ENCODE measurements around the gene NHERF2. TPM values are rescaled to one million over a fixed set of nuclear protein-coding genes. Genes with fewer than 3 reads are reported as not detected.

Gene NHERF2
- polyA plus RNA-seq, 1 experiment = 107 TPM

DNA sequence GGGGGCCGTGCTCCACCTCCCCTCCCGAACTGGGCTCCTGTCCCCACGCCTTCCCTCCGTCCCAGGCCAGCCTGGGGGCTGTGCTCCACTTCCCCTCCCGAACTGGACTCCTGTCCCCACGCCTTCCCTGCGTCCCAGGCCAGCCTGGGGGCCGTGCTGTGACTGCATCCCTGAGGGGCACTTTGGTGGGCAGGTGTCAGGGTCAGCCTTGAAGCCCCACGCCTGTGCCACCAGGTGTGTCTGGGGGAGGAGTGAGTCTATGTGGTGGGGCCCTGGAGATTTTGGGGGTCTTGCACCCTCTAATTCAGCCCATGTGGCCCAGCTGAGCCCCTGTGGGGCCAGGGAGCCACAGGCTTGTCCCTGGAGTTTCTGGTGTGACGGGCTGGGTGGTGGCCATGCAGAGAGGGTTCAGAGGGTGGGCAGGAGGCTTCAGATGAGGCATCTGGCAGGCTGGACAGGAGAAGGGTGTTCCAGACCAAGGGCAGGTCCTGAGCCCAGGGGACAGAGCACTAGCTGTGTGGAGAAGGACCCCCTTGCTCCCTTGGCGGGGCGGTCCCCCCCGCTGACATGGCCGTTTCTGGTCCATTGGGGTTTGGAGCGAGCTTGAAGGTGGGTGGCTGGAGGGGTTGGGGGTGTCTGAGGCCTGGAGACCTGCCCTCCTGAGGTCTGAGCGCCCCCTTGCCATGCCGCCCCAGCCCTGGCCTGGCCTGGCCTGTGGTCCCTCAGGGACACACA lies 8.2 kb downstream of the NHERF2 start:
- POLR2A ChIA-PET = interaction anchor here (0.6 to 1.6 kb wide), 2 partner anchors 120 to 990 kb away, joined by 5 to 21 read pairs; partner anchors contain the start of gene TRAF7

DNA sequence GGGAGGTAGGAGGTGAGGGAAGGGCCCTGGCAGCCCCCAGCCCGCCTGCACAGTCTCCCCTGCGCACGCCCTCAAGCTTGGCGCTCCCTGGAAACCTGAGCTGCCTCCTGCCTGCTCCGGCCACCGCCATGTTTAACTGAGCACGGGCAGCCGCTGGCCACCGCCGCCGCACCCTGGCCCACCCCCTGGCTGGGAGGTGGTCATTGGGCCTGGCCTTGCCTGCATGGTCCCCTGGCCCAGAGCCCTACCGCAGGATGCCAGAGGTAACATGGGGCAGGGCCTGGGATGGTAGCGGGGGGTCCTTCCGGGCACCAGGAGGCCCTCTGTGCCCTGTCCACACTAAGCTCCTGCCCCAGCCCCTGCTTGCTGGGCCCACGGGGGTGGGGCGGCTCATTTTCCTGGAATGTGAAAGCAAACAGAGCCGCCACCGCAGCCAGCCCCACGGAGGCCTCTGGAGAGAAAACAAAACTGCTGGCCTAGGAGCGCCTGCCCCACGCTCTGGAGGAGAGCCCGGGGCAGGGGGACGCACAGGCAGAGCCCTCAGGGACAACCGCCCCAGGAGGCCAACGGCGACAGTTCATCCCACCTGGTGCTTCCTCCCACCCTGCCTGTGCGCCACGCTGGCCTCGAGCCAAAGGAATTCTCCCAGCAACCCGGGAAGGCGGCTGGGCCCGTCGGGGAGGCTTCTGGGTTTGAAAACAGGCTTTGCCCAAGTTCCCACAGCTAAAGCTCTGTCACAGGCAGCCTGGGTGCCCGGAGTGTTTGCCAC lies 8.9 kb downstream of the NHERF2 start:
- Histone ChIP-seq H3K36me3 (ENCODE audit: control insufficient read depth, insufficient read depth, low read length) (peaks cover 29% of the 10 kb centered on the region), H3K4me3 (ENCODE audit: low read depth, low read length) (peak overlapping the region; percentile 20), H3K27me3 (ENCODE audit: control insufficient read depth, insufficient read depth, low read length) (no peaks in the 10 kb centered on the region)
- no peak for DNase-seq (ENCODE audit: low read depth)
- TF ChIP-seq, protein P1, sequence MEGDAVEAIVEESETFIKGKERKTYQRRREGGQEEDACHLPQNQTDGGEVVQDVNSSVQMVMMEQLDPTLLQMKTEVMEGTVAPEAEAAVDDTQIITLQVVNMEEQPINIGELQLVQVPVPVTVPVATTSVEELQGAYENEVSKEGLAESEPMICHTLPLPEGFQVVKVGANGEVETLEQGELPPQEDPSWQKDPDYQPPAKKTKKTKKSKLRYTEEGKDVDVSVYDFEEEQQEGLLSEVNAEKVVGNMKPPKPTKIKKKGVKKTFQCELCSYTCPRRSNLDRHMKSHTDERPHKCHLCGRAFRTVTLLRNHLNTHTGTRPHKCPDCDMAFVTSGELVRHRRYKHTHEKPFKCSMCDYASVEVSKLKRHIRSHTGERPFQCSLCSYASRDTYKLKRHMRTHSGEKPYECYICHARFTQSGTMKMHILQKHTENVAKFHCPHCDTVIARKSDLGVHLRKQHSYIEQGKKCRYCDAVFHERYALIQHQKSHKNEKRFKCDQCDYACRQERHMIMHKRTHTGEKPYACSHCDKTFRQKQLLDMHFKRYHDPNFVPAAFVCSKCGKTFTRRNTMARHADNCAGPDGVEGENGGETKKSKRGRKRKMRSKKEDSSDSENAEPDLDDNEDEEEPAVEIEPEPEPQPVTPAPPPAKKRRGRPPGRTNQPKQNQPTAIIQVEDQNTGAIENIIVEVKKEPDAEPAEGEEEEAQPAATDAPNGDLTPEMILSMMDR (IDR thresholded peaks at IDR 0.05; ENCODE audit: insufficient read depth, low read depth, low read length) = no peak
- ChIA-PET POLR2A (interaction anchor here (0.6 to 1.6 kb wide), 2 partner anchors 120 to 989 kb away, joined by 5 to 21 read pairs; partner anchors contain the start of gene TRAF7), CTCF (interaction anchor here (0.7 to 1.7 kb wide), 5 partner anchors 8 to 216 kb away, joined by 3 to 10 read pairs (median 4); partner anchors contain the start of gene NHERF2)

More for the DNA sequence above, 8.2 kb downstream of the NHERF2 start:
- TF ChIP-seq, protein P1 (IDR thresholded peaks at IDR 0.05; ENCODE audit: insufficient read depth, low read depth, low read length) = no peak
- CTCF ChIA-PET = interaction anchor here (0.6 to 1.7 kb wide), 4 partner anchors 8 to 106 kb away, joined by 3 to 10 read pairs (median 4); partner anchors contain the start of gene NHERF2
- H3K4me3 ChIP-seq (ENCODE audit: low read depth, low read length) = peak overlapping the region; percentile 21
- H3K36me3 ChIP-seq (ENCODE audit: control insufficient read depth, insufficient read depth, low read length) = peaks cover 34% of the 10 kb centered on the region
- DNase-seq (ENCODE audit: low read depth) = no peak
- no peaks in the 10 kb centered on the region for H3K27me3 ChIP-seq (ENCODE audit: control insufficient read depth, insufficient read depth, low read length)

DNA sequence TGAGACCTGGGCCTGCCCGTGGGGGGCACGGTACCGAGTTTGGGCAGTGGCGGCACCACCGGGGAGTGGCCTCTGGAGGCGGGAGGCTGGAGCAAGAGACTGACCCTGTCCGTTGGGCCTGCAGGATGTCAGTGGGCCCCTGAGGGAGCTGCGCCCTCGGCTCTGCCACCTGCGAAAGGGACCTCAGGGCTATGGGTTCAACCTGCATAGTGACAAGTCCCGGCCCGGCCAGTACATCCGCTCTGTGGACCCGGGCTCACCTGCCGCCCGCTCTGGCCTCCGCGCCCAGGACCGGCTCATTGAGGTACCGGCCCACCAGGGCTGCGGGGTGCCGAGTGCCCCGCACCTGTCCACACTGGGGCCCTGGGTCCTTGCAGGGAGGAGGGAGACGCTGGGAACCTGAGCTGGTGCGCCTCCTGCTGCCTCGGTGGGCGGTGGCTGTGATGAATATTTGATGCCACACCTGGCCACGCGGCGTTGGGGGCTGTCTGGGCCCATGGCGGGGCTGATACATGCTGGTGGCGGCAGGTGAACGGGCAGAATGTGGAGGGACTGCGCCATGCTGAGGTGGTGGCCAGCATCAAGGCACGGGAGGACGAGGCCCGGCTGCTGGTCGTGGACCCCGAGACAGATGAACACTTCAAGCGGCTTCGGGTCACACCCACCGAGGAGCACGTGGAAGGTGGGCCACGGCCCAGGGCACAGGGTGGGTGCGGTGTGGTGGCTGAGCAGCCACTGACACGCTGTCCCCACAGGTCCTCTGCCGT lies 9.7 kb downstream of the NHERF2 start:
- Histone ChIP-seq H3K4me3 (ENCODE audit: low read depth, low read length) (peak overlapping the region; percentile 12), H3K27me3 (ENCODE audit: control insufficient read depth, insufficient read depth, low read length) (no peaks in the 10 kb centered on the region), H3K36me3 (ENCODE audit: control insufficient read depth, insufficient read depth, low read length) (peaks cover 25% of the 10 kb centered on the region)
- TF ChIP-seq, protein P1 (IDR thresholded peaks at IDR 0.05; ENCODE audit: insufficient read depth, low read depth, low read length) = no peak
- ChIA-PET CTCF (interaction anchor here (0.7 to 1.7 kb wide), 5 partner anchors 9 to 216 kb away, joined by 3 to 10 read pairs (median 4); partner anchors contain the start of gene NHERF2), POLR2A (interaction anchor here (1.6 kb wide), 1 partner anchor 119 kb away, joined by 5 read pairs; the partner anchor contains the start of gene TRAF7)
- DNase-seq (ENCODE audit: low read depth) = no peak

DNA sequence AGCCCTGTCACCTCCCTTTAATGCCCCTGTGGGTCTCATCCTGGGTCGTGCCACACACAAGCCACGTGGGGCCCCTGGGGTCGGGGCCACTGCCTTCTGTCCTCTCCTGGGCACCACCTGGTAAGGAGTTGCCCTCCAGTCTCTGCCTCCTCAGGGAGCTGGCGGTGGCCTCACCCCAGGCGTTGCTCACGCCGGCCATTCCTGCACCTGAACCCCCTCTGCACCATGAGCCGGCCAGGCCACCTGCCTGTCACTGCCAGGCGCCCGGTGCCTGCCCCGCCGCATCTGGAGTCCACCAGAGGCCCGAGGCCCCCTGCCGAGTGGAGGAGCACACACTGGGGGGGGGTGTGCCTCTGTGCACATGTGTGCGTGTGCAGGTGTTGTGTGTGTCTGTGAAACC lies 10.4 kb downstream of the NHERF2 start:
- Histone ChIP-seq H3K36me3 (ENCODE audit: control insufficient read depth, insufficient read depth, low read length) (peaks cover 25% of the 10 kb centered on the region), H3K4me3 (ENCODE audit: low read depth, low read length) (no peak overlapping the region), H3K27me3 (ENCODE audit: control insufficient read depth, insufficient read depth, low read length) (no peaks in the 10 kb centered on the region)
- TF ChIP-seq, protein P1 (IDR thresholded peaks at IDR 0.05; ENCODE audit: insufficient read depth, low read depth, low read length) = no peak
- ChIA-PET POLR2A (no interaction called here), CTCF (interaction anchor here (1.0 kb wide), 1 partner anchor 14 kb away, joined by 8 read pairs; no protein-coding TSS in a partner anchor)
- DNase-seq (ENCODE audit: low read depth) = no peak

Data from BJ (cell line).